Umbilical cord (tissue), 2 donors: ENCODE measurements around the gene ANO1. TPM values are rescaled to one million over a fixed set of nuclear protein-coding genes. Genes with fewer than 3 reads are reported as not detected.
"Not testable (repeated sequence)": the region's sequence is repeated elsewhere in the genome, so short reads cannot be mapped to it uniquely, and the experiment has no call there.

Source experiments
- DNase-seq: peaks from one replicate; pipeline ENCODE4 v3.0.0-alpha.2; 2015; ENCODE audit warnings: low spot score
- total RNA-seq: library from RNA; depleted of rRNA; stranded (reverse); fragments of >200 nt; gene quantifications from one replicate; pipeline ENCODE4 v1.2.3, GENCODE V29; 2014; ENCODE audit warnings: low replicate concordance; ENCODE audit not compliant: insufficient read depth

ANO1 gene
- total RNA-seq, 1 donor from 2014 or later, result 4.6 TPM

DNA sequence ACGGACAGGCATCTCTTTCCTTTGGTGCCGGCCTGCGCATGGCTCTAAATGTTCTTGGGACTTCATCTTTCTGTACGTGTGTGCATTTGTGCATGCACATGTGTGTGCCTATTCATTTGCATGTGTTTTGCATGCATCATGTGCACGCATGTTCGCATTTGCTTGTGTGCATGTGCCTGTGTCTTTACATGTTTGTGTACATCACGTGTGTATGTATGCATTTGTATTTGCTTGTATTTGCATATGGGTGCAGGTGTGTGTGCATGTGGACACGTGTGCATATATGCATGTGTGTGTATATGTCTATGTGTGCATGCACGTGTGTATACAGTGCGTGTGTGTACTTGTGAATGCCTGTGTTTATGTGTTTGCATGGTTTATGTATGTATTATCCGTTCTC is 111.5 kb downstream of the ANO1 start:
- DNase-seq, result no peak

GRCh38 chr11:70191495-70192140 is 113.5 kb downstream of the ANO1 start:
- DNase-seq, result peak; percentile 55

- DNase-seq, result no peak
Measured at GRCh38 chr11:70192666-70193410, 114.7 kb downstream of the ANO1 start.

GRCh38 chr11:70193411-70194292 is 115.5 kb downstream of the ANO1 start:
- DNase-seq, result no peak

DNA sequence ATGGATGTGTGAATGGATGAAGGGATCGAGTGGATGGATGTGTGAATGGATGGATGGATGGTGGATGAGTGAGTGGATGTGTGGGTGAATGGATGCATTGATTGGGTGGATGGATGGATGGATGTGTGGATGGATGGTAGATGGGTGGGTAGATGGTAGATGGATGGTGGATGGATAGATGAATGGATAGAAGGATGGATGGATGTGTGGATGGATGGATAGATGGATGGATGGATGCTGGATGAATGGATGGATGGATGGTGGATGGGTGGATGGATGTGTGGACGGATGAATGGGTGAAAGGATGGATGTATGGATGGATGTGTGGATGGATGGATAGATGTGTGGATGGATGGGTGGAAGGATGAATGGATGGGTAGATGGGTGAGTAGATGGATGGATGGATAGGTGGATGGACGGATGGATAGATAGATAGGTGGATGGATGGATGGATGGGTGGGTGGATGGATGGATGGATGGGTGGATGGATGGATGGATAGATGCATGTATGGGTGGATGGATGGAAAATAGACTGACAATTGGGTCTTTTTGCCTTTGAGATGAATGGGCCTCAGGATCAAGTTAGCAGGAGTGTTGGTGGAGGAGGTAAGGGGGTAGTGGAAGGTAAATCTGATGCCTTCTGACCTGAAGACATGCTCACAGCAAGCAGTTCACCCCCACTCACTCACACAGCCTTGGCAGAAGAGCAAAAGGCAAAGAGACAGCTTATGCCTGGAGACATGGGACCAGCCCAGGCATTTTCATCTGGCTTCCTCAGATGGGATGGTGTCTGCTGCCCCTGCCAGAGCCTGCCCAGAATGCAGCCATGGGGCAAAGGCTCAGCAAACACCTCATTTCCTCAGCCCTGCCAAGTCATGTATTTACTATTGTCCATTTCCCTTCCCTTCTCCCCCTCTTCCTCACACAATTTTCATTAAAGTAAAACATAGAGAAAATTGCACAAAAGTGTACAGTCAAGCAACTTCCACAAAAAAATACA is 117.0 kb downstream of the ANO1 start:
- DNase-seq, result no peak

DNA sequence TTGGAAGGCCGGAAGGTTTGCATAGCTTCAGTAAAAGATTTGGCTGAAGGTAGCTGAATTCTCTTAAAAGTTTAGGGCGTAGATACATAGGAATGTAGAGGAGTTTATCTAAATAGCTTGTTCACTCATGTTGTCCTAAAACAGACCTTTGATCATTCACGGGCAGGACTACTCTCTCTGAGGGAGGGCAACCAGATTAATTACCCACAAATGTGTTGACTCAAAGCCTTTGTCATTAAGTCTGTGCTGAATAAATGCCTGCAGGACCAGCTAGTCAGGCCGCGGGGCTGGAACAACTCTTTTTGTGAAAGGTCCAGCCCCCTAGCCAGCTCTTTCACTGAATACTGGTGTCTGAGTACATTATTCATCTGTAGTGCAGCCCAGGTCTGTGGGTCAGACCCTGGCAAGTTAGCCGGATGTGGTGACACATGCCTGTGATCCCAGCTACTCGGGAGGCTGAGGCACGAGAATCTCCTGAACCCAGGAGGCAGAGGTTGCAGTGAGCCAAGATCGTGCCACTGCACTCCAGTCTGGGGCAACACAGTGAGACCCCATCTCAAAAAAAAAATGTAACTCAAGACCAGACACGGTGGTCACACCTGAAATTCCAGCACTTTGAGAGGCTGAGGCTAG is 122.2 kb downstream of the ANO1 start:
- DNase-seq, result no peak

- DNase-seq, result not testable (repeated sequence)
Measured at GRCh38 chr11:70201047-70201446, 122.9 kb downstream of the ANO1 start.

GRCh38 chr11:70201882-70202861 is 124.1 kb downstream of the ANO1 start:
- DNase-seq, result no peak

- DNase-seq, result peak; percentile 97
Measured at GRCh38 chr11:70202920-70203750, 125.0 kb downstream of the ANO1 start, which contains the start of gene FADD. Gene FADD, plus strand, starts transcription at chr11:70203296. Its CDS starts 164 bp downstream, at chr11:70203460.

- peak; percentile 87 for DNase-seq
Measured at GRCh38 chr11:70203751-70204465, 125.8 kb downstream of the ANO1 start.

DNA sequence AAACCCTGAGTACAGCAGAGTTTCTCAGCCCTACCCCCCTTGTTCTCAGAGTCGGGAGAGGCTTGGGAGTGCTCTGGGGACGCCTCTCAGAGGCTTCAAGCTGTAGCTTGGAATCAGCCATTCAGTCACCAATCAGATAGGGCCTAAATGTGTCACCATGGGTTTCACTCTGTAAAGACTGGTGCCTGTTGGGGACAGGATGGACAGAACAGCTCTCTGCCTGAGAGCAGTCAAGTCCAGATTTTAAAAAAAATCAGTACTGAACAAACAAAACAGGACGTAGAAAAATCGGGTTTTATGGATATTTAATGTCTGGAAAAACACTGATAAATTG is 126.3 kb downstream of the ANO1 start:
- DNase-seq, result no peak

GRCh38 chr11:70205049-70205725 is 127.1 kb downstream of the ANO1 start:
- no peak for DNase-seq

DNA sequence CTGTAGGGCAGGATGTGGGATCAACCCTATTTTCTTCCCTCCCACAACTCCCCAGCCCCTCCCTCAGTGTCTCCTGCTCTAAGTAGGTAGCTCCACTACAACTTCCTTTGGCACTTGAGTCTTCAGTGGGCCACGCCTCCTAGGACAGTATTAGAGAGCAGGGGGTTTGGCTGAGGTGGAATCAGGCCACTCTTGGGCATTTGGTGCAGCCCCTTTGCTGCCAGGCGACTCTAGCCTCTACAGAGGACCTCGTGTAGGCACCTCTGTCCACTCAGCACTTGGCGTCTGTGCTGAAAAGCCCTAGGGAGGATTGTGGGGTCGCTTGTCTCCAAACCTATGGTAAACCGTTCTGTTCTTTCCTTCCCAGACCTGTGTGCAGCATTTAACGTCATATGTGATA is 127.6 kb downstream of the ANO1 start:
- no peak for DNase-seq

- no peak for DNase-seq
Measured at GRCh38 chr11:70206226-70206981, 128.3 kb downstream of the ANO1 start.

- no peak for DNase-seq
Measured at GRCh38 chr11:70206982-70207376, 128.9 kb downstream of the ANO1 start.

- DNase-seq, result no peak
Measured at GRCh38 chr11:70207531-70208131, 129.5 kb downstream of the ANO1 start.
